Neural cell (in vitro differentiated cells): Measurements from ENCODE around the gene TUG1. TPM values are rescaled to one million over a fixed set of nuclear protein-coding genes. Genes with fewer than 3 reads are reported as not detected.

ENCODE experiments used
- H2AFZ ChIP-seq: fragments of 200-600, 300-800 bp; sonication (generic), shearing (Covaris generic); 2 replicates; pipeline ENCODE4 v1.6.0; 2014; ENCODE audit warnings: low read depth, mild to moderate bottlenecking, antibody characterized with exemption, low read length, moderate library complexity
- H3F3A ChIP-seq: fragments of 200-600 bp; shearing (Covaris generic); 2 replicates; pipeline ENCODE4 v1.6.1; 2016; ENCODE audit warnings: mild to moderate bottlenecking, moderate library complexity, mixed read lengths, antibody characterized with exemption, low read length; ENCODE audit not compliant: insufficient read depth, poor library complexity, severe bottlenecking
- H3K27ac ChIP-seq: fragments of 200-600, 300-800 bp; sonication (generic), shearing (Covaris generic); 2 replicates; pipeline ENCODE4 v1.5.1; 2014; ENCODE audit warnings: mild to moderate bottlenecking, low read length, moderate library complexity
- H3K27me3 ChIP-seq: fragments of 300-800, 200-600 bp; sonication (generic), shearing (Covaris generic); 2 replicates; pipeline ENCODE4 v1.6.0; 2014; ENCODE audit warnings: mild to moderate bottlenecking, low read depth, low read length, moderate library complexity; ENCODE audit not compliant: insufficient read depth
- H3K36me3 ChIP-seq: fragments of 300-800, 200-600 bp; sonication (generic), shearing (Covaris generic); 2 replicates; pipeline ENCODE4 v1.5.1; 2014; ENCODE audit warnings: mild to moderate bottlenecking, antibody characterized with exemption, low read length, moderate library complexity; ENCODE audit not compliant: insufficient read depth
- H3K4me2 ChIP-seq: fragments of 300-800, 200-600 bp; sonication (generic), shearing (Covaris generic); 2 replicates; pipeline ENCODE4 v1.6.0; 2014; ENCODE audit warnings: mild to moderate bottlenecking, low read length
- H3K4me3 ChIP-seq: fragments of 300-800, 200-600 bp; sonication (generic), shearing (Covaris generic); 2 replicates; pipeline ENCODE4 v1.5.1; 2014; ENCODE audit warnings: mild to moderate bottlenecking, low read length, moderate library complexity
- H3K79me2 ChIP-seq: fragments of 200-600 bp; shearing (Covaris generic); replicated peaks from 2 replicates; pipeline ENCODE4 v1.6.0; 2014; ENCODE audit warnings: mild to moderate bottlenecking, low read length, moderate library complexity; ENCODE audit not compliant: insufficient read depth
- H3K9ac ChIP-seq: fragments of 300-800, 200-600 bp; sonication (generic), shearing (Covaris generic); 2 replicates; pipeline ENCODE4 v1.6.1; 2016; ENCODE audit warnings: mild to moderate bottlenecking, low read length, mixed read lengths
- H3K9me2 ChIP-seq: fragments of 200-600 bp; shearing (Covaris generic); 2 replicates; pipeline ENCODE4 v1.6.1; 2016; ENCODE audit warnings: mild to moderate bottlenecking, low read length, mixed read lengths; ENCODE audit not compliant: insufficient read depth
- H3K9me3 ChIP-seq: fragments of 200-600, 300-800 bp; sonication (generic), shearing (Covaris generic); 2 replicates; pipeline ENCODE4 v1.6.1; 2016; ENCODE audit warnings: mild to moderate bottlenecking, mixed run types, low read length, moderate library complexity, mixed read lengths
- H4K20me1 ChIP-seq: fragments of 200-600 bp; shearing (Covaris generic); 2 replicates; pipeline ENCODE4 v1.6.1; 2016; ENCODE audit warnings: mild to moderate bottlenecking, mixed run types; ENCODE audit not compliant: insufficient read depth
- CTCF ChIP-seq: fragments of 450-650 bp; IDR thresholded peaks from 2 replicates; pipeline ENCODE4 v1.5.1; 2014; ENCODE audit warnings: antibody characterized with exemption, mild to moderate bottlenecking, moderate library complexity; ENCODE audit not compliant: poor library complexity, severe bottlenecking
- EP300 ChIP-seq: fragments of 450-650 bp; conservative IDR thresholded peaks from 2 replicates; pipeline ENCODE4 v1.6.1; 2014; ENCODE audit warnings: antibody characterized with exemption, mild to moderate bottlenecking, moderate library complexity; ENCODE audit not compliant: poor library complexity, severe bottlenecking
- EZH2 ChIP-seq: fragments of 200-600, 300-800 bp; shearing (Covaris generic), sonication (generic); IDR thresholded peaks from 2 replicates; pipeline ENCODE4 v1.6.1; 2014; ENCODE audit warnings: antibody characterized with exemption, low read length, borderline replicate concordance, mild to moderate bottlenecking; ENCODE audit not compliant: insufficient read depth, poor library complexity, severe bottlenecking
- MXI1 ChIP-seq: fragments of 450-650 bp; conservative IDR thresholded peaks from 2 replicates; pipeline ENCODE4 v1.6.1; 2014; ENCODE audit warnings: antibody characterized with exemption, mild to moderate bottlenecking; ENCODE audit not compliant: poor library complexity, severe bottlenecking
- POLR2AphosphoS5 ChIP-seq: IDR thresholded peaks from 2 replicates; pipeline ENCODE4 v1.6.1; 2012
- RAD21 ChIP-seq: fragments of 450-650 bp; conservative IDR thresholded peaks from 2 replicates; pipeline ENCODE4 v1.6.1; 2014; ENCODE audit warnings: antibody characterized with exemption, mild to moderate bottlenecking, moderate library complexity
- REST ChIP-seq: IDR thresholded peaks from 2 replicates; pipeline ENCODE4 v1.6.1; 2012; ENCODE audit warnings: borderline replicate concordance
- SMC3 ChIP-seq: fragments of 450-650 bp; conservative IDR thresholded peaks from 2 replicates; pipeline ENCODE4 v1.6.1; 2014; ENCODE audit warnings: antibody characterized with exemption, mild to moderate bottlenecking, moderate library complexity; ENCODE audit not compliant: poor library complexity
- TAF1 ChIP-seq: IDR thresholded peaks from 2 replicates; pipeline ENCODE4 v1.6.1; 2012; ENCODE audit warnings: low read depth
- polyA plus RNA-seq: library from polyadenylated mRNA; depleted of rRNA; stranded (reverse); fragments of >200 nt; gene quantifications from 2 replicates; pipeline ENCODE4 v1.2.3, GENCODE V29; 2014

Gene TUG1
- polyA plus RNA-seq, 1 donor from 2014 or later, result 73.5 TPM

- Histone ChIP-seq H3K79me2 (no peaks in the 10 kb centered on the region), H3K27ac (no peak overlapping the region), H3K9me3 (peaks cover 3% of the 10 kb centered on the region), H2AFZ (no peak overlapping the region), H3K9me2 (no peaks in the 10 kb centered on the region), H3K27me3 (no peaks in the 10 kb centered on the region), H3K36me3 (no peaks in the 10 kb centered on the region), H3K9ac (no peak overlapping the region), H3K4me2 (no peak overlapping the region), H4K20me1 (no peaks in the 10 kb centered on the region), H3K4me3 (no peak overlapping the region), H3F3A (no peaks in the 10 kb centered on the region)
- peak; percentile 88 for TF ChIP-seq SMC3
- TF ChIP-seq MXI1, result peak; percentile 17
- TF ChIP-seq EZH2, result no peak
- TF ChIP-seq POLR2AphosphoS5, result no peak
- peak; percentile 83 for TF ChIP-seq RAD21
- peak; percentile 85 for TF ChIP-seq CTCF
- TF ChIP-seq REST, result no peak
- no peak for TF ChIP-seq TAF1
Observed at GRCh38 chr22:30920407-30920806, 48.7 kb upstream of the TUG1 start.

DNA sequence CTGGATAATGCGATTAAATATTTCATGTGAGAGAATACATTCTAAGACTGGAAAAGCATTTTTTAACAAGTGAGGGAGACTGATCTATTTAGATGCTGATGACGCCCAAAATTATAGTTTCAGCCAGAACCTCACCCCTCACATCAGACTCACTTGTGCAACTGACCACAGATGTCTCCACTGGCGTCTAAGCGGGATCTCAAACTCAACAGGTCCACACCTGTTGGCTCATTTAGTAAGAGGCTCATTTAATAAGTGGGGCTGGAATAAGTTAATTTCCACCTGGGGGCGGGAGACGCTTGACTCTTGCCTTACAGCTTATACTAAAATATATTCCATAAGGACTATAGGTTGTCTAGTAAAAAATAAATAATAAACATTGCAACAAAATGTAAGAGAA lies 48.0 kb upstream of the TUG1 start:
- no peak overlapping the region for H2AFZ ChIP-seq
- no peaks in the 10 kb centered on the region for H3K27me3 ChIP-seq
- H3K4me2 ChIP-seq, result no peak overlapping the region
- peaks cover 3% of the 10 kb centered on the region for H3K9me3 ChIP-seq
- H3K27ac ChIP-seq, result no peak overlapping the region
- no peak overlapping the region for H3K4me3 ChIP-seq
- H3K9ac ChIP-seq, result no peak overlapping the region
- H3K36me3 ChIP-seq, result no peaks in the 10 kb centered on the region
- H3K9me2 ChIP-seq, result no peaks in the 10 kb centered on the region
- H3F3A ChIP-seq, result no peaks in the 10 kb centered on the region
- no peaks in the 10 kb centered on the region for H4K20me1 ChIP-seq
- TF ChIP-seq TAF1 (no peak), EP300 (no peak), MXI1 (no peak), CTCF (no peak)
- no peaks in the 10 kb centered on the region for H3K79me2 ChIP-seq
